Stimulated activated CD8-positive, alpha-beta memory T cell treated with anti-CD3 and anti-CD28 coated beads, Interleukin-15, amount 100 ng/mL, for 4 hours (primary cell): ENCODE data around the gene HRH1.
A peak's percentile ranks its signal among the peaks of the same experiment; 100 is the strongest.
"Not testable (repeated sequence)": the region's sequence is repeated elsewhere in the genome, so short reads cannot be mapped to it uniquely, and the experiment has no call there.

Experiments
- DNase-seq, 2 donors: peaks; one replicate each; pipeline ENCODE4 v3.0.0-alpha.2; 2020; ENCODE audit warnings: low read depth in 2 of 2

HRH1 gene

DNA sequence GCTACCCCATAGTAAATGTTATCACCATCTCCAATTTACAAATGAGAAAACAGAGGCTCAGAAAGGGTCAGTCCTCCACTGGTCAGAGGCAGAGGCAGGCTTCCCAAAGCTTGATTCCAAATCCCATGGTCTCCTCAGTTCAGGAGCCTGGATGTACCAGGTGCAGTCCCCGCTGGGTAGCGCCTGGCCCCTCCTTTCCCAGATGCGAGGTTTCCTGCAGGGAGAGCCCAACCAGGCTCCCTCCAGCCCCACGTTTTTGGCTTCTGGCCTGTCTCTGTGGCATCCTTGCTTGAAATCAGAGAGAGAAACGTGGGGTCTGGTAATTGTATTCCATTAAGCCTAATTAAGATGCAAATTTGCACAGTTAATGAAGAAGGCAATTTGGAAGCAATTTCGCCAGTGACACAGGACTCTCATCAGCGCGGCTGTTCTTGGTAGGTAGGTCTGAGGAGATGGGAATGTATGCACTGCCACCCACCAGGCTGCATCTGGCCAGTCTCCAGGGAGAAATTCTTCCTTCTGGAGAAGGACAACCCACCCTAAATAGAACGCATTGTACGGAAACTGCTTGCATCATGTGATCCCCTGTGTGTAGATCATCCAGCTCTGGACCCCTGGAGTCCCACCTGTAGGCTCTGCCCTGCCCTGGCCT is 50.5 kb downstream of the HRH1 start:
- DNase-seq: no peak

GRCh38 chr3:11205881-11206280 is 51.6 kb downstream of the HRH1 start:
- not testable (repeated sequence) for DNase-seq

DNA sequence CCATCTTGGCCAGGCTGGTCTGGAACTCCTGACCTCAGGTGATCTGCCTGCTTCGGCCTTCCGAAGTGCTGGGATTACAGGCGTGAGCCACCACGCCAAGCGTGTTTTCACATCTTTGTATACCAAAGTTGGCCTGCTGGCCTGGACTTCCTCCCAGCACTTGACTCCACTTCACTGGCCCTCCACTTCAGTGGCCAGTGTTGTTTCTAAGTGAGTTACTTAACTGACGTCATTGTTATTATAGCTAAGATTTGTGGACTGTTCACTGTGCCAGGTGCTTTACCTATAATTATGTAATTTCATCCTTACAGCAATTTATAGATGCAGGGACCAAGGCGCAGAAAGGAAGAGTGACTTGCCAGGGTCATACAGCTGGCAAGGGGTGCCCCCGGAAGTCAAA is 52.0 kb downstream of the HRH1 start:
- DNase-seq: no peak

- no peak for DNase-seq
Observed at GRCh38 chr3:11206953-11207352, 52.7 kb downstream of the HRH1 start.

GRCh38 chr3:11211531-11212298 is 57.4 kb downstream of the HRH1 start:
- DNase-seq: no peak

GRCh38 chr3:11212299-11212608 is 58.0 kb downstream of the HRH1 start:
- DNase-seq: no peak

GRCh38 chr3:11212784-11213183 is 58.5 kb downstream of the HRH1 start:
- DNase-seq: no peak

DNA sequence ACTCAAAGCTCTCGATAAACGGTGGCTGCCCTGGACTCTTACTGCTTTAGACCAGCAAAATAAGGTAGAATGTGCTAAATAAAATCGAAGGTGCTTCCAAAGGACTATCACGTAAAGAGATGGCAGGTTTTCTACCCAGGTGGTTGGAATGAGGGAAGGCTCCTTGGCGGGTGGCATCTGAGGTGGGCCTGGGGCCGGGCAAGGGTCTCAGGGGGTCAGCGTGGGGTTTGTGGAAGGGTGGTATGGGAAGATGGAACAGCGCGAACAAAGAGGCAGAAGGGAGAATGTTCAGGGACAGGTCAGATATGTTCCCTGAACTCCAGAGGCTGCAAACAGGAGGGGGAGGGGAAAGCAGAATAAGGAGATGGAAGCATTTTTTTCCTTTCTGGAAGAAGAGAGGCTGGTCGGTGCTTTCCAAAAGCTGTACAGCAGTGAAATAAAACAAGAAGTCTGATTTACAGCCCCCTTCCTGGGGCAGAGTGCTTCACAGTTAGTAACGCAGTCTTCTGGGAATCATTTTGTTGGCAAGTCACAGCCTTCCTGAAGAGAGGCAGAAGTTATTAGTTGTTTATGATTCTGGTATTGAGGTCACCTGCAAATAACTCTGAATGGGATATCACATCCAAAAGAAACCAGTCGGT is 59.6 kb downstream of the HRH1 start:
- DNase-seq: no peak

DNA sequence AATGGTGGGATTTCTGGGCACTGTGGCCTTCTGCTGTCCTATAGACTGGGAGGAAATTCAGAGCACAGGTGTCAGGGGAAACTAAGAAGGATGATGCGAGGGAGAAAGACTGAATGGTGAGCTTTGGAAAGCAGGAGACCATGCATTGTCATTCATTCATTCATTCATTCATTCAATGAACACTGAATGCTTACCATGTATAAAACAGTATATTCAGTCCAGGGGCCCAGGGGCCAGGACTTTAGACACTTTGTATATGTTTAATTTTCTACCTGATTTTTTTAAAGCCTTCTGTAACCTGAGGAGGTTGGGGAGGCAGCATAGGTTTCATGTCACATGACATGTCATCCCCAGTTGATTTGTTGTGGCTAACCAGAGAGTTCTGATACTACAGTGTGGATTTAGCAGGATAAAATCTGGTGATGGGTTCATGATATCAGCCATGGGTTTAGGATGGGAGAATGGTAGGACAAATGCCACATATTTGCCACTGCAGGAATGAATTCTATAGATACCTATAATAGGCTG is 60.2 kb downstream of the HRH1 start:
- DNase-seq: no peak

- DNase-seq: not testable (repeated sequence)
Observed at GRCh38 chr3:11217370-11217769, 63.1 kb downstream of the HRH1 start.

DNA sequence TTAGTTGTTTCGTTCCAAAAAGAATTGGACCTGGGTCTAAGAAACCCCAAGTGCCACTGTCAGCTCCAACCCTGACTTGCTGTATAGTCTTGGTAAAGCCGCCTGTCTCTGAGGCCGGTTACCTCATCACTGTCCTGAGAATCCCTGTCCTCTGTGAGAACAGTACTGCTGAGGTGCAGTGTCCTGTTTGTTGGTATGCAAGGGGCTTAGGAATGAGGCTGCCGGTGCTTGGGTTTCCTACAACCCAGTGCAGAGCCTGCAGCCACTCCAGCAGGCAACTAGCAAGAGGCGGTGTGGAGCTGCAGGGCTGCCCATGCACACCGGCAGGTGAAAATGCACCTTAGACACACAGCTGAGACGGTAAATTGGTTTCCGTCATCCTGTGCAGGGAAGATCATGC is 65.9 kb downstream of the HRH1 start:
- no peak for DNase-seq

DNA sequence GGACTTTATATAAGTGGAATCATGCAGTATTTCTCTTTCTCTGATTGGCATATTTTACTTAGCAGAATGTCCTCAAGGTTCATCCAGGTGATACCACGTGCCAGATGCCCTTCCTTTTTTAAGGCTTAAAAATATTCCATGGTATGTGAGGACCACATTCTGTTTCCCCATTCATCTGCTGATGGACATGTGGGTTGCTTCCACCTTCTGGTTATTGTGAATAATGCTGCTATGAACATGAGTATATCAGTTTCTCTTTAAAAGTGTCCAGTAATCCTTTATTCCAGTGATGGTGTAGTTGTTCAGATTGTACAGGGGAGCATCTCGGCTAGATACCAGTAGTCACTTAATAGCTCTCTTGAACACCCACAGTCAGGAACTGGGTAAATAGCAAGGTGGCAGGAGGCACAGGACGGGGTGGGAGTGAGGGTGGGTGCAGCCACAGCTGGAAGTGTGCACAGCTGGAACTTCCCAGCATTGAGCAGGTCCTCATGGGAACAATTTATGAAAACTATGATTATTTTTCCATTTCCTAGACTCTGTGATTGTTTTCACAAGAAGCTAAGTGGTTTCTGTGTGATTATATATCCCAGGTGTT is 67.6 kb downstream of the HRH1 start:
- no peak for DNase-seq

DNA sequence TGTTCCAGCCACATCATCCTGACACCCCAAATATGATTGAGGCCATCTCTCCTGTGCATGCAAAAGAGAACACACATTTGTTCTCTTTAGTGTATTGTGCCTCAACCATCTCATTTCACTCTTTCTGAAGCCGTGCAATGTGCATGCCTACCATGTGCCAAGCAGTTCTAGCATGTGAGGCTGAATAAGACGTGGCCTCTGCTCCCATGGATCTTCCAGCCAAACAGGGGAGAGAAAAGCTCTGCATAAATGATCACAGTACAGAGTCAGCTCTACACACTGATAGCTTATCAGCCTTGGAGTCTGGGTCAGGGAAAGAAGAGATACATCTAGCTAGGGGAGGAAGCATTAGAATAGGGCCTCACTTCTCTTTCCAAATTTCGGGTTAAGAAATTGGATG is 69.7 kb downstream of the HRH1 start:
- no peak for DNase-seq

DNA sequence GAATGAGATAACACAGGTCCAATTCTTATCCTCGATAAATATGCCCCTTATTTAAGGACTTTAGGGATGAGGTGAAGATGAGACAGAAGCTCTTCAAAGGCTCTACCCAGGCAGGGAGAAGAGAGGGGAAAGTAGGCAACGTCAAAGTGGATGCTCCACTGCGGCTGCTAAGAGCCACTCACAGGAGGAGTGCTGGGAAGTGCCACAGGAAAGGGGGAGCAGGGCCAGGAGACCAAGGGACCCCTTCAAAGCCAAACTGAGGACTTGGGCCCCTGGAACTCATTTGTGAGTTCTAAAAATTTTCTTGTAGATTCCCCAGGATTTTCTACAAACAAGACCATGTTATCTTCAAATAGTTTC is 70.6 kb downstream of the HRH1 start:
- DNase-seq: no peak

GRCh38 chr3:11226042-11226370 is 71.7 kb downstream of the HRH1 start:
- no peak for DNase-seq

GRCh38 chr3:11228041-11228440 is 73.7 kb downstream of the HRH1 start:
- DNase-seq: no peak

DNA sequence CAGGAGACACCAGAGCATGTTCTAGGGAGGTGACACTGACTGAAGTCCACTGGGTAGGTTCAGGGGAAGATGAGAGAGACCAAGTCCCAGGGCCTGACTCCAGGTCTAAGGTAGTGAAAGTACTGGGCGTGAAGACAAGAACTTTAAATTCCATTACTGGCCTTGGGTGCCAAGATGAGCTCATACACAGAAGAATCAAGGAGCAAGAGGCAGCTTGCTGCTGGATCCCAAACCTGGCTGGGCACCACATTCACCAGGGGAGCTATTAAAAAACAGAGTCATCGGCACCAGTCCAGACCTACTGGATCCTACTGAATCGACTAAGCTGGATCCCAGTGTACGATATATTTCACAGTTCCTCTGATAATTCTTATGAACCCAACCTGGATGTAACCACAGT is 75.8 kb downstream of the HRH1 start:
- no peak for DNase-seq

GRCh38 chr3:11230832-11231231 is 76.5 kb downstream of the HRH1 start:
- DNase-seq: no peak

GRCh38 chr3:11235385-11235784 is 81.1 kb downstream of the HRH1 start:
- no peak for DNase-seq

DNA sequence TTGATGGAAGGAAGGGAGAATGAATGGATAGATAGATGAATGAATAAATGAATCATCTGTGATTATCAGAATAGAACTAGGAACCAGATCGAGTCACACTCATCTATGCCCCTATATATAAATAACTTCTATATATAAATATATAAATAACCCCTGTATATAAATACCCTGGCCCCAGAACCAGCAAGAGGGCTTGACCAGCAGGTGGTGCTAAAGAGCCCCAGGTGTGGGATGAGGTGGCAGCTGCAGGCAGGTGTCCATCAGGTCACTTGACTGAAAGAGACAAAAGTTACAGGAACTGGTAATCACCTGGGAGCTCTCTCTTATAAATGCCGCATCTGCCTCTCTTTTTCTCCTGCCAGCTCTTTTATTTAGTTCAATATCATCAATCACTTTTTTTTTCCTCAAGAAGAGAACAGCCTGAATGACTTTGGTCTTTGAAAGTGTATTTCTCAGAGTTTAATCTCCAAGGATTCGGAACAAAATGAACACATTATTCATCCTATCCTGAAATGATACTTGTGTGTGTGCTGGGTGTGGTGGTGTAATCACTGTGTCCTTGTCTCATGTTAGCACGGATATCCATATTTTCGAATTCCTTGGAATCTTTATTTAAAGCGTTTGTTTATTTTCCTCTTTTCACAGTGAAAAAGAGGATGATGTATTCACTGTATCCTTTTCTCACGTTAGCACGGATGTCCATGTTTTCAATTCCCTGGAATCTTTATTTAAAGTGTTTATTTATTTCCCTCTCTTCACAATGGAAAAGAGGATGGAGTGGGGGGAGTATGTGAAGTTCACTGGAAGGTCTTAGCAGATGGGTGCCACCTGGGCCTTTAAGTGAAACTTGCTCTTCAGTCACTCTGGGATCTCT is 82.5 kb downstream of the HRH1 start:
- DNase-seq: peak; percentile 28 to 61

DNA sequence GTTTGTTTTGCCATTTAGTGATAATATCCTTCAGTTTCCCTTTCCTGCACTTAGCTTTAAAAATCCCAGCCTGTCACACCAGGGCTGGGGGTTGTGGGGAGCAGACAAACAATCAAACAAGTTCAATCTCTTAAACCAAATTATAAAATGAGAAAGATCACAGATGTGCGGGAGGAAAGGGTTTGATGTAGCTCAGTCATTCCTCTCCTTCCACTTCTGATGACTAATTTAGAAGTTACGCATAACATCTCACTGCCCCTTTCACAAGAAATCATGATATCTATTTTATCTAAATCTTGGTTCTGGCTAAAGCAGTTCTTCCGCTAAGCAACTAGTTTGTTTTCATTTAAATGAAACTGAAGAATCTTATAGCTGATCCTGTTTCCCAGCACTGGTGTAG is 83.8 kb downstream of the HRH1 start:
- no peak for DNase-seq

- DNase-seq: no peak
Observed at GRCh38 chr3:11238880-11239279, 84.6 kb downstream of the HRH1 start.
